Measurements from ENCODE around the gene KAT5. TPM values are rescaled to one million over a fixed set of nuclear protein-coding genes. Genes with fewer than 3 reads are reported as not detected.
"Not testable (repeated sequence)": the region's sequence is repeated elsewhere in the genome, so short reads cannot be mapped to it uniquely, and the experiment has no call there.

The KAT5 gene
- total RNA-seq, 1 experiment from 2014 or later, result 49.6 TPM

GRCh38 chr11:65745049-65745448, 33.0 kb downstream of the KAT5 start:
- Histone ChIP-seq H4K20me1 (ENCODE audit: insufficient read depth) (no peaks in the 10 kb centered on the region), H3K36me3 (ENCODE audit: low read depth) (no peaks in the 10 kb centered on the region), H3K9me3 (ENCODE audit: insufficient read depth, low read depth) (no peaks in the 10 kb centered on the region), H3K4me3 (no peak overlapping the region), H3K27ac (no peak overlapping the region), H3K27me3 (ENCODE audit: insufficient read depth, low read depth) (peaks cover 17% of the 10 kb centered on the region), H3F3A (ENCODE audit: insufficient read depth, low read depth) (peaks cover 4% of the 10 kb centered on the region; the same call in 1 of the 2 replicates), H3K79me2 (ENCODE audit: low read depth) (no peaks in the 10 kb centered on the region), H3K4me1 (replicated peaks; ENCODE audit: insufficient read depth) (0 out of 2 replicates have a peak, but pooled peaks cover 4% of the 10 kb centered on the region), H3K4me2 (no peak overlapping the region), H2AFZ (no peak overlapping the region), H3K9me2 (ENCODE audit: insufficient read depth) (no peaks in the 10 kb centered on the region; the same call in 1 of the 2 replicates)
- ChIA-PET CTCF (interaction anchor here (0.7 to 1.0 kb wide), 2 partner anchors 25 to 33 kb away, joined by 6 to 9 read pairs; partner anchors contain the start of gene KAT5), POLR2A (ENCODE audit: unreplicated experiment) (interaction anchor here (0.6 kb wide), 1 partner anchor 162 kb away, joined by 3 read pairs; no protein-coding TSS in a partner anchor)
- TF ChIP-seq EZH2 (IDR thresholded peaks at IDR 0.05; ENCODE audit: low read depth) (no peak), CTCF (conservative IDR thresholded peaks at IDR 0.05) (no peak)
- DNase-seq, result no peak
- BruUV-seq (replicated peaks), result no TSS peak
- intact Hi-C loops (cut with micrococcal nuclease; ENCODE audit: unreplicated experiment), result loop anchor here (2.0 kb wide), 1 partner anchor 72 kb away; no protein-coding TSS in a partner anchor

GRCh38 chr11:65762169-65762568, 50.1 kb downstream of the KAT5 start:
- DNase-seq; H3K4me1 ChIP-seq (replicated peaks; ENCODE audit: insufficient read depth); H3K4me2 ChIP-seq; H3K9me3 ChIP-seq (ENCODE audit: insufficient read depth, low read depth); intact Hi-C loops (cut with micrococcal nuclease; ENCODE audit: unreplicated experiment); H3K27me3 ChIP-seq (ENCODE audit: insufficient read depth, low read depth); H3F3A ChIP-seq (ENCODE audit: insufficient read depth, low read depth); BruUV-seq (replicated peaks); CTCF ChIA-PET; H2AFZ ChIP-seq; POLR2A ChIA-PET (ENCODE audit: unreplicated experiment); H3K9me2 ChIP-seq (ENCODE audit: insufficient read depth); H3K79me2 ChIP-seq (ENCODE audit: low read depth); H3K4me3 ChIP-seq; H3K36me3 ChIP-seq (ENCODE audit: low read depth); H3K27ac ChIP-seq; H4K20me1 ChIP-seq (ENCODE audit: insufficient read depth): not testable (repeated sequence)

- H3K4me3 ChIP-seq; H4K20me1 ChIP-seq (ENCODE audit: insufficient read depth); H2AFZ ChIP-seq; BruUV-seq (replicated peaks); intact Hi-C loops (cut with micrococcal nuclease; ENCODE audit: unreplicated experiment); H3F3A ChIP-seq (ENCODE audit: insufficient read depth, low read depth); DNase-seq; H3K9me2 ChIP-seq (ENCODE audit: insufficient read depth); H3K79me2 ChIP-seq (ENCODE audit: low read depth); H3K9me3 ChIP-seq (ENCODE audit: insufficient read depth, low read depth); H3K27ac ChIP-seq; H3K4me1 ChIP-seq (replicated peaks; ENCODE audit: insufficient read depth); H3K27me3 ChIP-seq (ENCODE audit: insufficient read depth, low read depth); CTCF ChIA-PET; H3K36me3 ChIP-seq (ENCODE audit: low read depth); H3K4me2 ChIP-seq; POLR2A ChIA-PET (ENCODE audit: unreplicated experiment): not testable (repeated sequence)
Observed at GRCh38 chr11:65762816-65763215, 50.8 kb downstream of the KAT5 start.

GRCh38 chr11:65764434-65764833, 52.4 kb downstream of the KAT5 start:
- Histone ChIP-seq H3K36me3 (ENCODE audit: low read depth) (no peaks in the 10 kb centered on the region), H2AFZ (no peak overlapping the region), H3F3A (ENCODE audit: insufficient read depth, low read depth) (peaks cover 9% of the 10 kb centered on the region; the same call in 1 of the 2 replicates), H3K27ac (no peak overlapping the region), H3K27me3 (ENCODE audit: insufficient read depth, low read depth) (no peaks in the 10 kb centered on the region), H3K9me3 (ENCODE audit: insufficient read depth, low read depth) (peaks cover 3% of the 10 kb centered on the region; the same call in 1 of the 2 replicates), H3K4me1 (replicated peaks; ENCODE audit: insufficient read depth) (peaks cover 11% of the 10 kb centered on the region), H3K4me3 (no peak overlapping the region), H3K79me2 (ENCODE audit: low read depth) (no peaks in the 10 kb centered on the region), H4K20me1 (ENCODE audit: insufficient read depth) (no peaks in the 10 kb centered on the region), H3K4me2 (no peak overlapping the region), H3K9me2 (ENCODE audit: insufficient read depth) (no peaks in the 10 kb centered on the region)
- TF ChIP-seq EZH2 (IDR thresholded peaks at IDR 0.05; ENCODE audit: low read depth), result no peak
- no peak for TF ChIP-seq CTCF (conservative IDR thresholded peaks at IDR 0.05)
- DNase-seq, result no peak
- intact Hi-C loops (cut with micrococcal nuclease; ENCODE audit: unreplicated experiment), result no loop called here
- ChIA-PET POLR2A (ENCODE audit: unreplicated experiment) (no interaction called here), CTCF (no interaction called here)
- BruUV-seq (replicated peaks), result no TSS peak
